HCT116 (cell line): ENCODE measurements around the gene TTLL7. TPM values are rescaled to one million over a fixed set of nuclear protein-coding genes. Genes with fewer than 3 reads are reported as not detected.

Source experiments
- ATAC-seq: fragments of 200-7000 bp; cut with Tn5 transposase; 2 replicates; pipeline ENCODE4 v1.9.1; 2020; ENCODE audit warnings: mild to moderate bottlenecking, moderate library complexity
- BruUV-seq: library from RNA; stranded (reverse); fragments of 400-500 nt; replicated peaks from 2 replicates; lab custom pipeline; 2021; lab: Mats Ljungman, UMichigan
- CTCF ChIA-PET: fragments of 300-600 bp; sonication (Branson Sonifier 250); formaldehyde crosslinking; loops from one replicate; lab custom pipeline; 2021; ENCODE audit warnings: antibody characterized with exemption; lab: Charles Lee
- POLR2A ChIA-PET: fragments of 300-600, 350-600 bp; sonication (Branson Sonifier 250); formaldehyde crosslinking; loops from one replicate; lab custom pipeline; 2021; ENCODE audit warnings: antibody characterized with exemption; lab: Charles Lee
- RAD21 ChIA-PET, 2 experiments: fragments of 300-600 bp; sonication (Branson Sonifier 250); formaldehyde crosslinking; loops; one replicate each; lab custom pipeline; 2023; ENCODE audit warnings: low total read pairs in 2 of 2; ENCODE audit not compliant: uncharacterized antibody in 2 of 2, unreplicated experiment in 2 of 2, low non-redundant PET in 1 of 2; lab: Charles Lee
- DNase-seq: peaks from one replicate; pipeline ENCODE4 v3.0.0-alpha.2; 2010; ENCODE audit warnings: low read depth, low spot score
- H2AFZ ChIP-seq: fragments of 200-600 bp; shearing (Covaris generic), sonication (generic); 2 replicates; pipeline ENCODE4 v1.6.1; 2017; ENCODE audit warnings: low read depth, mixed run types, mixed read lengths, antibody characterized with exemption, low read length; ENCODE audit not compliant: poor library complexity, severe bottlenecking
- H3K27ac ChIP-seq: 2 replicates; pipeline ENCODE4 v1.5.1; 2012; ENCODE audit warnings: low read depth, low read length
- H3K27me3 ChIP-seq: fragments of 200-600 bp; sonication (generic); 2 replicates; pipeline ENCODE4 v1.6.1; 2016; ENCODE audit warnings: mixed run types, low read length, mixed read lengths; ENCODE audit not compliant: insufficient read depth
- H3K36me3 ChIP-seq, 2 experiments: fragments of 200-500 bp in 1 of 2; fragments of 200-600 bp in 1 of 2; sonication (Bioruptor generic) in 1 of 2; sonication (generic) in 1 of 2; 2 replicates each; pipeline versions ENCODE4 v1.5.1 to v1.6.1; 2014 to 2016; ENCODE audit warnings: low read length in 2 of 2, inconsistent platforms in 1 of 2, mixed read lengths in 1 of 2, mixed run types in 1 of 2; ENCODE audit not compliant: insufficient read depth in 2 of 2, control insufficient read depth in 1 of 2
- H3K4me1 ChIP-seq, 2 experiments: fragments of 200-600 bp in 1 of 2; sonication (generic) in 1 of 2; 2 replicates each; pipeline versions ENCODE4 v1.5.1 to v1.6.1; 2012 to 2017; ENCODE audit warnings: low read length in 2 of 2, inconsistent platforms in 1 of 2, mild to moderate bottlenecking in 1 of 2, mixed read lengths in 1 of 2, mixed run types in 1 of 2, moderate library complexity in 1 of 2; ENCODE audit not compliant: insufficient read depth in 2 of 2, control insufficient read depth in 1 of 2
- H3K4me2 ChIP-seq: fragments of 200-600 bp; sonication (generic); 2 replicates; pipeline ENCODE4 v1.6.1; 2017; ENCODE audit warnings: mixed run types, low read length, mixed read lengths
- H3K4me3 ChIP-seq, 2 experiments: fragments of 200-600 bp in 1 of 2; sonication (generic) in 1 of 2; replicated peaks in 1 of 2; 2 replicates each; pipeline ENCODE4 v1.5.1; 2011 to 2016; ENCODE audit warnings: low read length in 2 of 2, control low read depth in 1 of 2, low read depth in 1 of 2, mild to moderate bottlenecking in 1 of 2, mixed read lengths in 1 of 2, mixed run types in 1 of 2
- H3K79me2 ChIP-seq: fragments of 200-600 bp; sonication (generic); 2 replicates; pipeline ENCODE4 v1.6.1; 2017; ENCODE audit warnings: mild to moderate bottlenecking, mixed run types, low read length, moderate library complexity, mixed read lengths; ENCODE audit not compliant: insufficient read depth
- H3K9ac ChIP-seq: fragments of 200-600 bp; sonication (generic); 2 replicates; pipeline ENCODE4 v1.6.1; 2016; ENCODE audit warnings: low read length, mixed read lengths
- H3K9me2 ChIP-seq: fragments of 200-600 bp; sonication (generic), shearing (Covaris generic); 2 replicates; pipeline ENCODE4 v1.6.1; 2017; ENCODE audit warnings: mixed run types, mild to moderate bottlenecking, moderate library complexity; ENCODE audit not compliant: insufficient read depth
- H3K9me3 ChIP-seq, 2 experiments: fragments of 200-500 bp in 1 of 2; fragments of 200-600 bp in 1 of 2; sonication (Bioruptor generic) in 1 of 2; sonication (generic) in 1 of 2; 2 replicates each; pipeline ENCODE4 v1.6.1; 2014 to 2017; ENCODE audit warnings: low read length in 2 of 2, mixed read lengths in 2 of 2, inconsistent platforms in 1 of 2, low read depth in 1 of 2, mild to moderate bottlenecking in 1 of 2, mixed run types in 1 of 2, moderate library complexity in 1 of 2; ENCODE audit not compliant: control insufficient read depth in 1 of 2, insufficient read depth in 1 of 2
- H4K20me1 ChIP-seq: fragments of 200-600 bp; sonication (generic), shearing (Covaris generic); 2 replicates; pipeline ENCODE4 v1.6.1; 2017; ENCODE audit warnings: mixed run types, mild to moderate bottlenecking, moderate library complexity; ENCODE audit not compliant: insufficient read depth
- ATF3 ChIP-seq: IDR thresholded peaks from 2 replicates; pipeline ENCODE4 v1.6.1; 2012
- CBX3 ChIP-seq: IDR thresholded peaks from 2 replicates; pipeline ENCODE4 v1.6.1; 2012; ENCODE audit warnings: low read depth
- CEBPB ChIP-seq: IDR thresholded peaks from 2 replicates; pipeline ENCODE4 v1.6.1; 2012; ENCODE audit warnings: low read depth
- ELF1 ChIP-seq: IDR thresholded peaks from 2 replicates; pipeline ENCODE4 v1.6.1; 2012; ENCODE audit warnings: low read depth, borderline replicate concordance
- EZH2phosphoT487 ChIP-seq: fragments of 200-600 bp; IDR thresholded peaks from 2 replicates; pipeline ENCODE4 v1.6.1; 2018; ENCODE audit warnings: antibody characterized with exemption, borderline replicate concordance
- POLR2AphosphoS5 ChIP-seq: IDR thresholded peaks from 2 replicates; pipeline ENCODE4 v1.6.1; 2011; ENCODE audit warnings: mild to moderate bottlenecking, low read depth, low read length, moderate library complexity
- REST ChIP-seq: IDR thresholded peaks from 2 replicates; pipeline ENCODE4 v1.6.1; 2012; ENCODE audit warnings: low read depth
- SIN3A ChIP-seq: IDR thresholded peaks from 2 replicates; pipeline ENCODE4 v1.6.1; 2012; ENCODE audit warnings: low read depth
- SRF ChIP-seq: IDR thresholded peaks from 2 replicates; pipeline ENCODE4 v1.6.1; 2012; ENCODE audit warnings: low read depth
- TCF7L2 ChIP-seq: IDR thresholded peaks from 2 replicates; pipeline ENCODE4 v1.7.0; 2011; ENCODE audit warnings: borderline replicate concordance, inconsistent platforms; ENCODE audit not compliant: insufficient read depth, insufficient read length; ENCODE audit errors: extremely low read depth
- YY1 ChIP-seq: IDR thresholded peaks from 2 replicates; pipeline ENCODE4 v1.6.1; 2011; ENCODE audit warnings: low read length, low read depth, moderate library complexity, mild to moderate bottlenecking; ENCODE audit not compliant: insufficient replicate concordance; ENCODE audit errors: extremely low read depth
- ZBTB33 ChIP-seq: IDR thresholded peaks from 2 replicates; pipeline ENCODE4 v1.6.1; 2011; ENCODE audit warnings: mild to moderate bottlenecking, low read length, moderate library complexity; ENCODE audit not compliant: insufficient replicate concordance; ENCODE audit errors: extremely low read depth
- intact Hi-C: fragments of 100-400 bp; cut with micrococcal nuclease; formaldehyde crosslinking; loops from 2 replicates; pipeline ENCODE4 v1.10.0; 2022
- total RNA-seq: library from RNA; stranded (reverse); gene quantifications from one replicate; pipeline ENCODE4 v1.2.1, GENCODE V29; 2021; ENCODE audit not compliant: unreplicated experiment

Gene TTLL7
- total RNA-seq, 1 experiment from 2014 or later: 21.2 TPM

GRCh38 chr1:83836543-83836942, 162.4 kb downstream of the TTLL7 start:
- Histone ChIP-seq H3K79me2 (no peaks in the 10 kb centered on the region), H3K27me3 (no peaks in the 10 kb centered on the region; the same call in 1 of the 2 replicates), H4K20me1 (no peaks in the 10 kb centered on the region), H3K4me3 (no peak overlapping the region), H3K9me3 (no peaks in the 10 kb centered on the region), H3K9me2 (no peaks in the 10 kb centered on the region), H3K4me2 (no peak overlapping the region)
- DNase-seq (no peak), ATAC-seq (no peak)
- CTCF ChIA-PET: no interaction called here
- BruUV-seq: no TSS peak
- POLR2A ChIA-PET: no interaction called here
- intact Hi-C loops: no loop called here
- RAD21 ChIA-PET: no interaction called here
- TF ChIP-seq ATF3 (no peak), EZH2phosphoT487 (no peak), SRF (no peak), YY1 (no peak), TCF7L2 (no peak), ELF1 (no peak), POLR2AphosphoS5 (no peak), SIN3A (no peak), CBX3 (no peak), ZBTB33 (no peak), REST (no peak), CEBPB (no peak)
- TF ChIP-seq, all 23 proteins: peak for 0
- no peaks in the 10 kb centered on the region for H3K4me1 ChIP-seq
- no peak overlapping the region for H3K9ac ChIP-seq
- no peaks in the 10 kb centered on the region for H3K36me3 ChIP-seq
- no peak overlapping the region for H3K27ac ChIP-seq
- H2AFZ ChIP-seq: no peak overlapping the region
